Ovary (tissue), 9 donors: Measurements from ENCODE around the gene CRISPLD2. TPM values are rescaled to one million over a fixed set of nuclear protein-coding genes. Genes with fewer than 3 reads are reported as not detected.
A peak's percentile ranks its signal among the peaks of the same experiment; 100 is the strongest.

Source experiments
- DNase-seq, 5 donors: peaks; one replicate each; pipeline ENCODE4 v3.0.0-alpha.2; 2019 to 2020
- H3K27ac ChIP-seq, 2 donors: fragments of 200-600 bp; one replicate each; pipeline versions ENCODE4 v1.5.1 to v1.8.0; 2019 to 2022
- H3K27me3 ChIP-seq: fragments of 200-600 bp; one replicate; pipeline ENCODE4 v1.8.0; 2022
- H3K36me3 ChIP-seq: fragments of 200-600 bp; sonication (generic); one replicate; pipeline ENCODE4 v1.5.1; 2019
- H3K4me1 ChIP-seq: one replicate; pipeline ENCODE4 v1.8.1; 2013; ENCODE audit warnings: mild to moderate bottlenecking, moderate library complexity; ENCODE audit not compliant: insufficient read depth
- H3K4me3 ChIP-seq: fragments of 200-600 bp; sonication (generic); one replicate; pipeline ENCODE4 v1.5.1; 2017
- H3K9me3 ChIP-seq, 2 donors: fragments of 200-600 bp in 1 of 2; sonication (generic) in 1 of 2; one replicate each; pipeline versions ENCODE4 v1.5.1 to v1.8.1; 2013 to 2019; ENCODE audit warnings: mild to moderate bottlenecking in 1 of 2, moderate library complexity in 1 of 2
- CTCF ChIP-seq, 3 donors: fragments of 450-650 bp in 2 of 3; fragments of 200-600 bp in 1 of 3; IDR thresholded peaks; one replicate each; pipeline versions ENCODE4 v1.5.1 to v1.8.0; 2016 to 2022; ENCODE audit warnings: antibody characterized with exemption in 3 of 3, mild to moderate bottlenecking in 1 of 3
- EP300 ChIP-seq: sonication (generic); formaldehyde crosslinking; IDR thresholded peaks from one replicate; pipeline ENCODE4 v1.6.1; 2017; ENCODE audit warnings: antibody characterized with exemption
- POLR2A ChIP-seq: fragments of 450-650 bp; IDR thresholded peaks from one replicate; pipeline ENCODE4 v1.6.1; 2017; ENCODE audit warnings: antibody characterized with exemption, mild to moderate bottlenecking, moderate library complexity
- WGBS, 3 donors: extraction: QIAGEN DNeasy Blood & Tissue Kit in 1 of 3; methylation state at CpG; one replicate each; pipeline versions ENCODE4 v1.1.5 to v1.1.7; 2013 to 2017; 5-methylcytosine and 5-hydroxymethylcytosine counted together
- intact Hi-C, 4 donors: fragments of 100-400 bp; cut with DNase I; formaldehyde crosslinking; loops; one replicate each; pipeline versions ENCODE4 v1.11.0 to v1.15.1; 2022 to 2023
- polyA plus RNA-seq, 2 donors: library from polyadenylated mRNA; stranded (reverse); fragments of 200-250 nt in 1 of 2; fragments of 350-450 nt in 1 of 2; fragmentation: Illumina TruSeq in 1 of 2; extraction: RNeasy Lipid Tissue Mini Kit (QIAGEN cat#74804) in 1 of 2; gene quantifications; one replicate each; pipeline ENCODE4 v1.2.3, GENCODE V29; 2013 to 2014
- total RNA-seq, 7 donors: library from RNA; depleted of rRNA in 2 of 7; stranded (reverse); fragments of >200 nt in 2 of 7; fragmentation: NEBNext Ultra II Directional in 3 of 7; extraction: Animal tissue kit (Norgen Biotek cat#: 25700) in 3 of 7; gene quantifications; one replicate each; pipeline versions ENCODE4 v1.1.0 to v1.2.4, GENCODE V29; 2016 to 2023
- donor health status: DM: no; HTN: no; CAD: no; lungs with moderate emphysema.
- donor health status: DM: no; HTN: no; CAD: no.
- donor health status: Bipolar disorder and iron deficiency.
- donor health status: DM: yes; HTN: yes; CAD: no.
- donor health status: DM: no; HTN: no; CAD: no.
- donor health status: DM: yes; HTN: yes; CAD: no.

CRISPLD2 gene
- total and polyA plus RNA-seq, 9 donors, result 53.2 to 333 (median 111) TPM

- WGBS, 3 donors, result 49 to 54% (median 50%) methylated on average over 11 of the region's 11 CpGs
- intact Hi-C loops, result no loop called here
- Histone ChIP-seq H3K4me3 (no peak overlapping the region), H3K4me1 (peaks cover 13% of the 10 kb centered on the region), H3K36me3 (no peaks in the 10 kb centered on the region), H3K9me3 (no peaks in the 10 kb centered on the region), H3K27me3 (no peaks in the 10 kb centered on the region), H3K27ac (no peak overlapping the region)
- TF ChIP-seq POLR2A (no peak), CTCF (IDR thresholded peaks at IDR 0.05) (no peak), EP300 (no peak)
- DNase-seq, result peak in 3 of 5 donors; percentile 47 to 68 (median 67)
Observed at GRCh38 chr16:84785843-84786581, 33.8 kb upstream of the CRISPLD2 start.

- peaks cover 13% of the 10 kb centered on the region for H3K4me1 ChIP-seq
- H3K27me3 ChIP-seq, result no peaks in the 10 kb centered on the region
- H3K27ac ChIP-seq, result no peak overlapping the region
- H3K4me3 ChIP-seq, result no peak overlapping the region
- TF ChIP-seq CTCF (IDR thresholded peaks at IDR 0.05), result no peak
- no peak for TF ChIP-seq EP300
- no peak for TF ChIP-seq POLR2A
- no peaks in the 10 kb centered on the region for H3K9me3 ChIP-seq
- DNase-seq, result no peak
- 76 to 84% (median 82%) methylated on average over 13 of the region's 13 CpGs for WGBS, 3 donors
- H3K36me3 ChIP-seq, result no peaks in the 10 kb centered on the region
- intact Hi-C loops, result no loop called here
Observed at GRCh38 chr16:84786605-84787262, 33.1 kb upstream of the CRISPLD2 start.

- Histone ChIP-seq H3K36me3 (no peaks in the 10 kb centered on the region), H3K4me1 (peaks cover 13% of the 10 kb centered on the region), H3K27ac (no peak overlapping the region), H3K27me3 (no peaks in the 10 kb centered on the region), H3K4me3 (no peak overlapping the region), H3K9me3 (no peaks in the 10 kb centered on the region)
- WGBS, 3 donors, result 29 to 39% (median 35%) methylated on average over 5 of the region's 5 CpGs
- TF ChIP-seq POLR2A (no peak), EP300 (no peak), CTCF (IDR thresholded peaks at IDR 0.05) (no peak)
- intact Hi-C loops, result no loop called here
- no peak for DNase-seq
Observed at GRCh38 chr16:84787263-84787622, 32.5 kb upstream of the CRISPLD2 start.

GRCh38 chr16:84788920-84789391 lies 30.8 kb upstream of the CRISPLD2 start:
- no peak overlapping the region for H3K4me3 ChIP-seq
- 93 to 97% (median 95%) methylated on average over 22 of the region's 22 CpGs for WGBS, 3 donors
- peaks cover 12% of the 10 kb centered on the region for H3K4me1 ChIP-seq
- H3K9me3 ChIP-seq, result no peaks in the 10 kb centered on the region
- no peak overlapping the region for H3K27ac ChIP-seq
- TF ChIP-seq EP300 (no peak), CTCF (IDR thresholded peaks at IDR 0.05) (no peak), POLR2A (no peak)
- DNase-seq, result no peak
- intact Hi-C loops, result no loop called here
- no peaks in the 10 kb centered on the region for H3K36me3 ChIP-seq
- H3K27me3 ChIP-seq, result no peaks in the 10 kb centered on the region
